IPS-NIHi7 (cell line): ENCODE results near the gene PPP1CA.
A peak's percentile ranks its signal among the peaks of the same experiment; 100 is the strongest.

Source experiments
- DNase-seq: peaks from one replicate; pipeline ENCODE4 v3.0.0; 2012; ENCODE audit warnings: mixed read lengths; ENCODE audit errors: extremely low spot score

PPP1CA gene

DNA sequence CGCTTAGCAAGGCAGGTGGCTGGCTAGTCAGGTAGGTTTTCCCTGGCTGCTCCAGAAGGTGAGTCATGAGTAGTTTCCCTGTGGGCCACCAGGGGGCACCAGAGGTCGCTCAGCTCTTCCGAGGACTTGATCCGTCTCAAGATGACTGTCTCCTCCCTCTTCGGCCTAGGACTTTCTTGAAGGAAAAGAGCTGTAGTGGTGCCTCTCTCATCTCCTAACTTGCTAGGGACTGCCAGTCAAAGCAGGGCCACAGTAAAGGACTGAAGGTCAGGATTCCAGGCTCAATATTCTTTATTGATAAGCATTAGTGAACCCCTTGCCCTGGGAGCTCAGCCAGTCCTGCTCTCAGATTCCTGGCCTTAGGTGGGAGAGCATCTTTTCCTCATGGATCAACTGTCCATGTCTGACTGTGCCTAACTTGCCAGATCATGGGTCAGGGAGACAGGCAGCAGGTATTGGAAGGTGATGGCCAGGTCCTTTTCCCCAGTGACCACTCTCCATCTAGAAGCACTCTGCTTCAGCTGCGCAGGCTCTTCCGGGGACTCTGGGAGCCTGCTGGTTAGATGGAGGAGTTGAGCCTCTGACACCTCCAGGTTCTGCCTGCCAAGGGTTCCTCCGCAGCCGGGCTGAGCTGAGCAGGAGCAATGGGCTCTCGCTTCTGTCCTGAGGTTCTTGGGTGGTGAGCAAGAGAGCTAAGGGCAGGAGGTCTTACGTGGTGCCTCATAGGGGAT is 50.2 kb downstream of the PPP1CA start:
- peak; percentile 91 for DNase-seq

DNA sequence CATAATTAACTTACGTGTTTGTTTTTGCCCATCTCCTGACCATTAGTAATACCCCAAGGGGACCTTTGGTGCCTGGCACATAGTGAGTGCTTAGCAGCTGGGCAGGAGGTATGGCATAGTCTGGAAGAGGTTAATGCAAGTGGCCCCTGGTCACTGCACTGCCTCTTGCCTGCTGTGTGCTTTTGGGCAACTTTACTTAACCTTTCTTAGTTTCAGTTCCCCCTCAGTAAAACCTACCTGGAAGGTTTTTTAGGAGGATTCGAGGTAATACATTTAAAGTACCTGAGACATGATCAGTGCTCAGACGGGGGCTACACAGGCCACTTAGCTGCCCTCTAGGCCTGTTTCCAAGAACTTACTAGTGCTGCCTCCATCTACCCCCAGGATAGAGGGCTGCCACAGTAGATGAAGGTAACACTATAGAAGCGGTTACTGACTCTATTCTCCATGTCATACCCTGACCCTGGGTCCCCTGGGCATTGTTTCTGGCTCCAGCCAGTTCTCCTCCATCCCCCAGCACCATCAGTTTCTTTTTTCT is 51.7 kb downstream of the PPP1CA start:
- DNase-seq, result no peak

DNA sequence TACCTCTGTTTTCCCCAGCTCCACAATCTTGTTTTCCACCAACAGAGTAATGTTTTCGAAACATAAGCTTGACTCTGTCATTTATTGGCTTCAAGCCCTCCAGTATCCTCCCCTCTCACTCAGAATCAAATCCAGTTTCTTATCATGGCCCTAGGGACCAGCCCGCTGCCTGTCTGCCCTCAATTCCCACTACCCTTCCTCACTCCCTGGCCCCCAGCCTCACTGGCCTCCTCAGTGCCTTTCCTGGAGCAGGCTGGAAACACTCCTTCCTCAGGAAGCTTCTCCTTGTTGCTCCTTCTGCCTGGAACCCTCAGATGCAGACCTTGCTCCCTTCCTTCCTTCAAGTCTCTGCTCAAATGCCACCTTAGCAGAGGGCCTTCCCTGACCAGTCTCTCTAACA is 52.2 kb downstream of the PPP1CA start:
- DNase-seq, result no peak

DNA sequence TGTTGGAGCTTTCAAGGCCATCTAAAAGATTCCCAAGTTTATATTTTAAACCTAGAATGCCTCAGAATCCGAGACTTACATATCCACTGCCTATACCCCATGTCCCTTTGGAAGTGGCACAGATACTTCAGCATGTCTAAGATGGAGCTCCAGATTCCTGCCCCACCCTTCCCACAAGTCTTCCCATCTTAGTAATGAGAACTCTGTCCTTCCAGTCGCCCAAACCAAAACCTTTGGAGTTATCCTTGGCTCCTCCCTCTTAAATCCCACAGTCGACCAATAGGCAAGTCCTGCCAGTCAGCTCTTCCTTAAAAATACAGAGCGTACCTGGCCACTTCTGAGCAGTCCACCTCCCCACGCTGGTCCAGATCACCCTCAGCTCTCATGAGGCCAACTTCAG is 52.6 kb downstream of the PPP1CA start:
- no peak for DNase-seq
